ENCODE results near the gene PAPPA.

The PAPPA gene

GRCh38 chr9:116316246-116316645, 162.7 kb downstream of the PAPPA start:
- DNase-seq (ENCODE audit: low read depth) = no peak
- TF ChIP-seq CTCF (IDR thresholded peaks at IDR 0.05; ENCODE audit: control insufficient read depth, insufficient read depth, low read depth, low read length, missing control alignments) = no peak
- no peak overlapping the region for H3K4me3 ChIP-seq (ENCODE audit: control insufficient read depth, low read depth, low read length)

DNA sequence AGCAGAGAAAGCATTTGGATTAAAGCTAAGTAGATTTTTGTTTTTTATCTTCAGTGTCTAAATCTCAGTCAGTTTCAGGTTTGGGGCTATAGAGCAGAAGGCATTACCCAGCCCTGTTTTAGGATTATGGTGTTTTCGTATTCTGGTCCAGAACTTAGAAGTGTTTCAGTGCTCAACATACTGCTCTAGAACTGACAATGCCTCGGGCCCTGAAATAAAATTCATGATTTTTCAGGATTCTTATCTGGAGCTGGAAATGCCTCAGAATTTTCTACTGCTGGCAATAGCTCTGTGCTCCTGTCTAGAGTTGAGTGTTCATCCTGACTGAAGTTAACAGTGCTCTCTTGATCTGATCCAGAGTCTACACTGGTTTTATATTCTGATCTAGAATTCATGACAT, 163.9 kb downstream of the PAPPA start:
- no peak overlapping the region for H3K4me3 ChIP-seq (ENCODE audit: control insufficient read depth, low read depth, low read length)
- DNase-seq (ENCODE audit: low read depth) = no peak
- TF ChIP-seq CTCF (IDR thresholded peaks at IDR 0.05; ENCODE audit: control insufficient read depth, insufficient read depth, low read depth, low read length, missing control alignments) = no peak

GRCh38 chr9:116318468-116319374, 165.1 kb downstream of the PAPPA start:
- TF ChIP-seq CTCF (IDR thresholded peaks at IDR 0.05; ENCODE audit: control insufficient read depth, insufficient read depth, low read depth, low read length, missing control alignments) = no peak
- DNase-seq (ENCODE audit: low read depth) = no peak
- H3K4me3 ChIP-seq (ENCODE audit: control insufficient read depth, low read depth, low read length) = no peak overlapping the region

GRCh38 chr9:116319480-116319879, 165.9 kb downstream of the PAPPA start:
- H3K4me3 ChIP-seq (ENCODE audit: control insufficient read depth, low read depth, low read length) = no peak overlapping the region

GRCh38 chr9:116320290-116320689, 166.7 kb downstream of the PAPPA start:
- no peak for DNase-seq (ENCODE audit: low read depth)
- no peak for TF ChIP-seq CTCF (IDR thresholded peaks at IDR 0.05; ENCODE audit: control insufficient read depth, insufficient read depth, low read depth, low read length, missing control alignments)
- H3K4me3 ChIP-seq (ENCODE audit: control insufficient read depth, low read depth, low read length) = no peak overlapping the region

More at GRCh38 chr9:116319480-116319879, 165.9 kb downstream of the PAPPA start:
- DNase-seq (ENCODE audit: low read depth) = no peak
- no peak for TF ChIP-seq CTCF (IDR thresholded peaks at IDR 0.05; ENCODE audit: control insufficient read depth, insufficient read depth, low read depth, low read length, missing control alignments)

- H3K4me3 ChIP-seq (ENCODE audit: control insufficient read depth, low read depth, low read length) = no peak overlapping the region
- DNase-seq (ENCODE audit: low read depth) = peak; percentile 42
- no peak for TF ChIP-seq CTCF (IDR thresholded peaks at IDR 0.05; ENCODE audit: control insufficient read depth, insufficient read depth, low read depth, low read length, missing control alignments)
Observed at GRCh38 chr9:116322521-116322920, 168.9 kb downstream of the PAPPA start.
